Ascending aorta (tissue), 2 donors: ENCODE measurements around the gene NDP. TPM values are rescaled to one million over a fixed set of nuclear protein-coding genes. Genes with fewer than 3 reads are reported as not detected.

ENCODE experiments used
- DNase-seq, 2 donors: peaks; one replicate each; pipeline ENCODE4 v3.0.0-alpha.2; 2019; ENCODE audit warnings: low spot score in 2 of 2
- H3K27ac ChIP-seq, 2 donors: fragments of 200-600 bp; sonication (generic); one replicate each; pipeline ENCODE4 v1.5.1; 2016 to 2017; ENCODE audit warnings: mild to moderate bottlenecking in 1 of 2
- H3K27me3 ChIP-seq: fragments of 200-600 bp; sonication (generic); one replicate; pipeline ENCODE4 v1.5.1; 2017
- H3K36me3 ChIP-seq, 2 donors: fragments of 200-600 bp; sonication (generic); one replicate each; pipeline ENCODE4 v1.5.1; 2016
- H3K4me1 ChIP-seq, 2 donors: fragments of 200-600 bp; sonication (generic); one replicate each; pipeline ENCODE4 v1.5.1; 2016 to 2017; ENCODE audit warnings: mild to moderate bottlenecking in 1 of 2
- H3K4me3 ChIP-seq, 2 donors: fragments of 200-600 bp; sonication (generic); one replicate each; pipeline ENCODE4 v1.5.1; 2016 to 2017; ENCODE audit warnings: mild to moderate bottlenecking in 1 of 2
- H3K9me3 ChIP-seq, 2 donors: fragments of 200-600 bp; sonication (generic); one replicate each; pipeline ENCODE4 v1.5.1; 2016
- CTCF ChIP-seq, 3 experiments: fragments of 200-600 bp in 2 of 3; fragments of 450-650 bp in 1 of 3; sonication (generic) in 2 of 3; IDR thresholded peaks; one replicate each; pipeline ENCODE4 v1.5.1; 2016 to 2019; ENCODE audit warnings: antibody characterized with exemption in 3 of 3, mild to moderate bottlenecking in 1 of 3, moderate library complexity in 1 of 3
- intact Hi-C: fragments of 100-400 bp; cut with DNase I; formaldehyde crosslinking; loops from one replicate; pipeline ENCODE4 v1.15.1; 2023
- total RNA-seq: library from RNA; depleted of rRNA; stranded (reverse); fragments of >200 nt; gene quantifications from one replicate; pipeline ENCODE4 v1.1.0, GENCODE V29; 2016

NDP gene
- total RNA-seq, 1 donor from 2014 or later: not detected

- no peak for DNase-seq
- Histone ChIP-seq H3K27ac (peak overlapping the region; percentile 29 to 62), H3K9me3 (no peaks in the 10 kb centered on the region), H3K4me1 (no peaks in the 10 kb centered on the region), H3K4me3 (no peak overlapping the region), H3K27me3 (no peaks in the 10 kb centered on the region), H3K36me3 (no peaks in the 10 kb centered on the region)
- no peak for TF ChIP-seq CTCF (IDR thresholded peaks at IDR 0.05)
- intact Hi-C loops: loop anchor here (5.0 kb wide), 1 partner anchor 43 kb away; no protein-coding TSS in a partner anchor
These were observed 73.0 kb downstream of the NDP start for GRCh38 chrX:43899878-43900815.

Other genes with a start within 250 kb of the NDP start
- 4.6 TPM for gene MAOB, start 90.9 kb downstream of the NDP start, total RNA-seq